Endothelial cell of umbilical vein (primary cell): ENCODE data around the gene TMEM270. TPM values are rescaled to one million over a fixed set of nuclear protein-coding genes. Genes with fewer than 3 reads are reported as not detected.

Experiments
- BruUV-seq: library from RNA; stranded (reverse); fragments of 400-500 nt; replicated peaks from 2 replicates; lab custom pipeline; 2021; lab: Mats Ljungman, UMichigan
- CTCF ChIA-PET: fragments of 300-600, 350-600 bp; sonication (Branson Sonifier 250); formaldehyde crosslinking; loops from one replicate; lab custom pipeline; 2021; ENCODE audit warnings: antibody characterized with exemption, inconsistent platforms; lab: Charles Lee
- POLR2A ChIA-PET: fragments of 300-600, 350-600 bp; sonication (Branson Sonifier 250); formaldehyde crosslinking; loops from one replicate; lab custom pipeline; 2021; ENCODE audit warnings: antibody characterized with exemption, inconsistent platforms; lab: Charles Lee
- DNase-seq: peaks from one replicate; pipeline ENCODE4 v3.0.0-alpha.2; 2011; ENCODE audit warnings: low read depth, low spot score
- FAIRE-seq: peaks from 2 replicates; lab custom pipeline; 2011; peaks lifted over from hg19 to GRCh38; lab: Jason Lieb, UNC
- H2AFZ ChIP-seq: 2 replicates; pipeline ENCODE4 v1.6.0; 2012; ENCODE audit warnings: low read depth, low read length, control low read depth, inconsistent platforms
- H3K27ac ChIP-seq: 2 replicates; pipeline ENCODE4 v1.5.1; 2011; ENCODE audit warnings: low read depth, mild to moderate bottlenecking, control low read depth, low read length, moderate library complexity; ENCODE audit not compliant: insufficient read depth
- H3K27me3 ChIP-seq, 2 experiments: 2 replicates each; pipeline versions ENCODE4 v1.6.0 to v1.6.1; 2011; ENCODE audit warnings: low read length in 2 of 2, mixed read lengths in 1 of 2; ENCODE audit not compliant: control insufficient read depth in 2 of 2, insufficient read depth in 2 of 2
- H3K36me3 ChIP-seq, 2 experiments: 2 replicates in 1 of 2; 3 replicates in 1 of 2; pipeline ENCODE4 v1.5.1; 2011; ENCODE audit warnings: low read length in 2 of 2, mild to moderate bottlenecking in 1 of 2, moderate library complexity in 1 of 2; ENCODE audit not compliant: control insufficient read depth in 2 of 2, insufficient read depth in 2 of 2; ENCODE audit errors: extremely low read depth in 1 of 2
- H3K4me1 ChIP-seq: 3 replicates; pipeline ENCODE4 v1.5.1; 2011; ENCODE audit warnings: mild to moderate bottlenecking, low read length; ENCODE audit not compliant: control insufficient read depth, insufficient read depth; ENCODE audit errors: extremely low read depth
- H3K4me2 ChIP-seq: 2 replicates; pipeline ENCODE4 v1.6.1; 2011; ENCODE audit warnings: low read length, control low read depth, mixed read lengths; ENCODE audit not compliant: insufficient read depth
- H3K4me3 ChIP-seq, 3 experiments: fragments of 200-600 bp in 1 of 3; sonication (generic), shearing (Covaris generic) in 1 of 3; replicated peaks in 1 of 3; 2 replicates each; pipeline ENCODE4 v1.5.1; 2011 to 2016; ENCODE audit warnings: control low read depth in 3 of 3, low read length in 3 of 3, mild to moderate bottlenecking in 2 of 3, inconsistent platforms in 1 of 3, low read depth in 1 of 3, moderate library complexity in 1 of 3; ENCODE audit not compliant: insufficient read depth in 1 of 3
- H3K79me2 ChIP-seq: 2 replicates; pipeline ENCODE4 v1.6.0; 2012; ENCODE audit warnings: low read length, inconsistent platforms; ENCODE audit not compliant: control insufficient read depth, insufficient read depth
- H3K9ac ChIP-seq: replicated peaks from 2 replicates; pipeline ENCODE3; 2011; ENCODE audit warnings: low read length, control low read depth; ENCODE audit not compliant: insufficient read depth; ENCODE audit errors: extremely low read depth
- H3K9me1 ChIP-seq: replicated peaks from 3 replicates; pipeline ENCODE4 v1.6.0; 2011; ENCODE audit warnings: mild to moderate bottlenecking, low read length; ENCODE audit not compliant: control insufficient read depth, insufficient read depth; ENCODE audit errors: extremely low read depth
- H3K9me3 ChIP-seq: replicated peaks from 2 replicates; pipeline ENCODE4 v1.5.1; 2012; ENCODE audit warnings: low read length, inconsistent platforms; ENCODE audit not compliant: control insufficient read depth, insufficient read depth
- H4K20me1 ChIP-seq: replicated peaks from 2 replicates; pipeline ENCODE3; 2011; ENCODE audit warnings: mild to moderate bottlenecking, low read length; ENCODE audit not compliant: control insufficient read depth, insufficient read depth; ENCODE audit errors: extremely low read depth
- EZH2 ChIP-seq: IDR thresholded peaks from 2 replicates; pipeline ENCODE4 v1.6.1; 2012; ENCODE audit warnings: borderline replicate concordance, low read depth, mild to moderate bottlenecking, moderate library complexity, low read length, inconsistent platforms; ENCODE audit not compliant: severe bottlenecking
- FOS ChIP-seq: IDR thresholded peaks from 2 replicates; pipeline ENCODE4 v1.6.1; 2011; ENCODE audit warnings: mild to moderate bottlenecking, low read length, moderate library complexity, borderline replicate concordance; ENCODE audit not compliant: insufficient read depth
- GATA2 ChIP-seq: IDR thresholded peaks from 2 replicates; pipeline ENCODE4 v1.7.0; 2011; ENCODE audit warnings: low read depth, mild to moderate bottlenecking, moderate library complexity, mixed read lengths, low read length; ENCODE audit not compliant: insufficient read length, insufficient read depth
- JUN ChIP-seq: IDR thresholded peaks from 2 replicates; pipeline ENCODE4 v1.6.1; 2011; ENCODE audit warnings: borderline replicate concordance, low read depth; ENCODE audit not compliant: insufficient read length, insufficient read depth
- MYC ChIP-seq: IDR thresholded peaks from one replicate; pipeline ENCODE4 v1.6.1; 2011; ENCODE audit warnings: mild to moderate bottlenecking, low read depth, low read length
- POLR2A ChIP-seq: IDR thresholded peaks from 2 replicates; pipeline ENCODE4 v1.6.1; 2012; ENCODE audit warnings: low read depth, mild to moderate bottlenecking, control low read depth, low read length
- POLR2AphosphoS5 ChIP-seq: IDR thresholded peaks from 2 replicates; pipeline ENCODE4 v1.6.1; 2012; ENCODE audit warnings: low read depth, mild to moderate bottlenecking, control low read depth, low read length, moderate library complexity; ENCODE audit not compliant: insufficient read depth
- dilution Hi-C: fragments of 300-500 bp; cut with MboI; formaldehyde crosslinking; loops from one replicate; pipeline ENCODE4 v1.15.0; 2019; ENCODE audit warnings: low sequenced_read_pairs; ENCODE audit not compliant: extremely low pct_ligation_motif_present
- intact Hi-C: fragments of 100-400 bp; cut with micrococcal nuclease; formaldehyde crosslinking; loops from one replicate; pipeline ENCODE4 v1.10.0; 2022
- polyA plus RNA-seq, 4 experiments: library from polyadenylated mRNA; depleted of rRNA in 3 of 4; stranded (reverse) in 3 of 4; unstranded in 1 of 4; fragments of >200 nt; gene quantifications; 2 replicates each; pipeline versions ENCODE4 v1.2.1 to v1.2.3, GENCODE V29; 2011 to 2012; ENCODE audit warnings: missing spikeins in 1 of 4
- total RNA-seq: library from RNA; stranded (reverse); gene quantifications from 2 replicates; pipeline ENCODE4 v1.2.3, GENCODE V29; 2021
- TF ChIP-seq, protein P1 (sequence below): IDR thresholded peaks from 2 replicates; pipeline ENCODE4 v1.6.1; 2011; ENCODE audit not compliant: insufficient read depth, insufficient read length
- TF ChIP-seq, protein P2 (sequence below), 2 donors: IDR thresholded peaks; 1 replicate in 1 of 2; 2 replicates in 1 of 2; pipeline ENCODE4 v1.5.1; 2011; ENCODE audit warnings: low read length in 2 of 2, mild to moderate bottlenecking in 2 of 2, moderate library complexity in 2 of 2, control low read depth in 1 of 2, inconsistent platforms in 1 of 2, low read depth in 1 of 2; ENCODE audit not compliant: insufficient read depth in 1 of 2; ENCODE audit errors: extremely low read depth in 1 of 2

The TMEM270 gene
- total and polyA plus RNA-seq, 2 donors (not counting 3 experiments of a cell fraction or from before 2014, with no cell fraction given) = not detected

DNA sequence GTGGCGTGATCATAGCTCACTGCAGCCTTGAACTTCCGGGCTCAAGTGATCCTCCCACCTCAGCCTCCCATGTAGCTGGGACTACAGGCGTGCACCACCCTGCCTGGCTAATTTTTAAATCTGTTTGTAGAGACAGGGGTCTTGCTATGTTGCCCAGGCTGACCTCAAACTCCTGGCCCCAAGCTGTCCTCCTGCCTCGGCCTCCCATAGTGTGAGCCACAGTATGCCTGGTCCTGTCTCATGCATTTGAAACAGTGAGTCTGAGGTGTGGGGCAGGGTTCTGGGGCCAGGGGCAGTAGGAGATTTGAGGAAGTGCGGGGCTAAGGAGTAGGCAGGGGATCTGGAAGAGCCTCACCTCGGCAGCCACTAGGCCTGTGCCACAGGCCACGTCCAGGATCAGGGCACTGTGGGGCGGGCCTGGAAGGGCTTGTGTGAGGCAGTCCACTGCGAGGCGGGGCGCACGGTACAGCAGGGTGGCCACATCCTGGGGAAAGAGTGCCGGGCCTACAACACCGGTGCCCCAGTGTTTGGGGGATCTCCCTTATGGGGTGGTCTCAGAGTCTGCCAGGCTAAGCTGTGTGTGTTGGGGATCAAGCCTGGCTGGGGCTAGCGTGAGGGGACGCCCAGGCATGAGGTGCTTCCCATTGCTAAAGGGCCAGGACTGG lies 20.1 kb upstream of the TMEM270 start:
- no TSS peak for BruUV-seq
- intact Hi-C loops = no loop called here

More for the DNA sequence above, 20.1 kb upstream of the TMEM270 start:
- no peaks in the 10 kb centered on the region for H3K27me3 ChIP-seq
- peaks cover 2% of the 10 kb centered on the region for H3K4me1 ChIP-seq
- no peaks in the 10 kb centered on the region for H3K9me1 ChIP-seq
- H3K79me2 ChIP-seq = no peaks in the 10 kb centered on the region
- no peaks in the 10 kb centered on the region for H4K20me1 ChIP-seq
- dilution Hi-C loops = no loop called here
- no peak for TF ChIP-seq POLR2A
- no peak for TF ChIP-seq EZH2
- TF ChIP-seq MYC = no peak
- no peak for TF ChIP-seq GATA2
- TF ChIP-seq JUN = no peak
- TF ChIP-seq, protein P1, sequence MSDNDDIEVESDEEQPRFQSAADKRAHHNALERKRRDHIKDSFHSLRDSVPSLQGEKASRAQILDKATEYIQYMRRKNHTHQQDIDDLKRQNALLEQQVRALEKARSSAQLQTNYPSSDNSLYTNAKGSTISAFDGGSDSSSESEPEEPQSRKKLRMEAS = no peak
- no peak for TF ChIP-seq FOS
- TF ChIP-seq, protein P2, sequence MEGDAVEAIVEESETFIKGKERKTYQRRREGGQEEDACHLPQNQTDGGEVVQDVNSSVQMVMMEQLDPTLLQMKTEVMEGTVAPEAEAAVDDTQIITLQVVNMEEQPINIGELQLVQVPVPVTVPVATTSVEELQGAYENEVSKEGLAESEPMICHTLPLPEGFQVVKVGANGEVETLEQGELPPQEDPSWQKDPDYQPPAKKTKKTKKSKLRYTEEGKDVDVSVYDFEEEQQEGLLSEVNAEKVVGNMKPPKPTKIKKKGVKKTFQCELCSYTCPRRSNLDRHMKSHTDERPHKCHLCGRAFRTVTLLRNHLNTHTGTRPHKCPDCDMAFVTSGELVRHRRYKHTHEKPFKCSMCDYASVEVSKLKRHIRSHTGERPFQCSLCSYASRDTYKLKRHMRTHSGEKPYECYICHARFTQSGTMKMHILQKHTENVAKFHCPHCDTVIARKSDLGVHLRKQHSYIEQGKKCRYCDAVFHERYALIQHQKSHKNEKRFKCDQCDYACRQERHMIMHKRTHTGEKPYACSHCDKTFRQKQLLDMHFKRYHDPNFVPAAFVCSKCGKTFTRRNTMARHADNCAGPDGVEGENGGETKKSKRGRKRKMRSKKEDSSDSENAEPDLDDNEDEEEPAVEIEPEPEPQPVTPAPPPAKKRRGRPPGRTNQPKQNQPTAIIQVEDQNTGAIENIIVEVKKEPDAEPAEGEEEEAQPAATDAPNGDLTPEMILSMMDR (IDR thresholded peaks at IDR 0.05; ENCODE audit: extremely low read depth in 1 of 2, insufficient read depth in 1 of 2, low read depth in 1 of 2, low read length in 2 of 2) = no peak
- no peak for TF ChIP-seq POLR2AphosphoS5
- H3K4me3 ChIP-seq = no peak overlapping the region
- ChIA-PET POLR2A (interaction anchor here (1.1 kb wide), 1 partner anchor 67 kb away, joined by 3 read pairs; no protein-coding TSS in a partner anchor), CTCF (interaction anchor here (1.7 kb wide), 1 partner anchor 17 kb away, joined by 4 read pairs; no protein-coding TSS in a partner anchor)
- H3K9ac ChIP-seq = no peak overlapping the region
- no peak overlapping the region for H3K4me2 ChIP-seq
- no peak overlapping the region for H2AFZ ChIP-seq
- no peak overlapping the region for H3K27ac ChIP-seq
- no peaks in the 10 kb centered on the region for H3K36me3 ChIP-seq
- DNase-seq (no peak), FAIRE-seq (no peak)
- H3K9me3 ChIP-seq = no peaks in the 10 kb centered on the region
